GM18909 (cell line): ENCODE data around the gene ADGRB2.

Experiments used
- ATAC-seq: cut with Tn5 transposase; IDR thresholded peaks from one replicate; pipeline ENCODE4 v1.9.1; 2021; ENCODE audit warnings: mild to moderate bottlenecking; ENCODE audit not compliant: unreplicated experiment, poor library complexity

ADGRB2 gene

DNA sequence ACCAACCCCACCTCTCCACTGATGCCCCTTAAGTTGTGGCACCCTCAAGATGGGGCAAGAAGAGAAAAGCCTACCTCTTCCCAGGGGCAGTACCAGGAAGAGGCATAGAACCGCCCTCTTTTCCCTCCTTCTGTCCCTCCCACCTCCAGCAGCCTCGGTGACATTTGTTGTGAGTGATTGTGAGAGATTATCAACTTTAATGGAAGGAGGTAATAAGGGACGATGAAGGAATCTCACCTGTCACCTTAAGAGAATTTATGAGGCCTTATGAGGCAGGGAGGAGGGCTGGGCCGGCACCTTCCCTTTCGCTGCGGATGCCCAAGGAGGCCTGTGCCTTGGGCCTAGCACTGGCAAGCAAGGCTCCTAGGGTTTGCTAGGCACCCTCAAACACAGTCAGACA, 1.4 kb upstream of the ADGRB2 start:
- no peak for ATAC-seq

DNA sequence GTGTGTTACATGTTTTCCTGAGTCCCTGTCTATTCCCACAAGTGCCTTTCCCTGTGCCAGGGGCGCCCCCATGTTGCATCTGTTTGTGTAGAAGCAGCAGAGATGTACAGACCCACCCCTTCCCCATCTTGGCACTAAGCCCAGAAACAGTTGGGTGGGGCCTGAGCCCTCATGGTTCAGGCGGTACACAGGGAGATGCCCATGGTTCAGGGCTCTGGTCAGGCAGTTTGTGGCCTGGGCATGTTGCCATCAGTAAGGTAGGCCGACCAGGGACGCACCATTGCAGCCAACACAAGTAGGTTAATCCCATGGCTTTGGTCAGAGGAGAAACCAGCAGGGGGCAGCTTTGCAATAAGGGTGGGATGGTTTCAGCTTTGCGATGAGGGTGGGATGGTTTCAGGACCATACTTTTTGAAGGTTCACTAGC, 914 bp upstream of the ADGRB2 start:
- no peak for ATAC-seq

DNA sequence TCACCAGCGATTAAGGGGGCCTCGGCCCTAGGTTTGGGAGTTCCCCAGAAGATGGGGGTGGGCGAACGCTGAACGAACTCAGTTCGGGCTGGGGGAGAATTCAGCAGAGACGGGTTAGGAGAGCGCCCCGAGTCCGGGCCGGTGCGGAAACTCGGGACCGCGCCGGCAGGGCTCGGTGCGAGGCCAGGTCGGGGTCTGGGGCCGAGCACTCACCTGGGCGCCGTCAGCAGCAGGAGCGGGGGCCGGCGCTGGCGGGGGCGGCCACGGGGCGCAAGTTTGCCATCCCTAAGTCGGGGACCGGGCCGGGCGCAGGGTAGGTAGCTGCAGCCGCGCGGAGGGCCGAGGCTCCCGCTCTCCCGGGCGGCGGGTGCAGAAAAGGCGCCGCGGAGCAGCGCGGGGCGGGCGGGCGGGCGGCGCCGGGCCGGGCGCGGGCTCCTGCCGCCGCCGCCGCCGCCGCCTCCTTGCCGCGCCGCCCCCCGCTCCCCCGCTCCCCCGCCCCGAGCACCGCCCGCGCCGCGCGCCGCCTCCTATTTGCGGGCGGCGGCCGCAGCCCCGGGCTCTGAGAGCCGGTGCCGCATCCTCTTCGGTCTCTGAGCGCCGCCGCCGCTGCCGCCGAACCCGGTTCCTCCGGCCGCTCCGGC, 349 bp downstream of the ADGRB2 start:
- ATAC-seq: no peak

DNA sequence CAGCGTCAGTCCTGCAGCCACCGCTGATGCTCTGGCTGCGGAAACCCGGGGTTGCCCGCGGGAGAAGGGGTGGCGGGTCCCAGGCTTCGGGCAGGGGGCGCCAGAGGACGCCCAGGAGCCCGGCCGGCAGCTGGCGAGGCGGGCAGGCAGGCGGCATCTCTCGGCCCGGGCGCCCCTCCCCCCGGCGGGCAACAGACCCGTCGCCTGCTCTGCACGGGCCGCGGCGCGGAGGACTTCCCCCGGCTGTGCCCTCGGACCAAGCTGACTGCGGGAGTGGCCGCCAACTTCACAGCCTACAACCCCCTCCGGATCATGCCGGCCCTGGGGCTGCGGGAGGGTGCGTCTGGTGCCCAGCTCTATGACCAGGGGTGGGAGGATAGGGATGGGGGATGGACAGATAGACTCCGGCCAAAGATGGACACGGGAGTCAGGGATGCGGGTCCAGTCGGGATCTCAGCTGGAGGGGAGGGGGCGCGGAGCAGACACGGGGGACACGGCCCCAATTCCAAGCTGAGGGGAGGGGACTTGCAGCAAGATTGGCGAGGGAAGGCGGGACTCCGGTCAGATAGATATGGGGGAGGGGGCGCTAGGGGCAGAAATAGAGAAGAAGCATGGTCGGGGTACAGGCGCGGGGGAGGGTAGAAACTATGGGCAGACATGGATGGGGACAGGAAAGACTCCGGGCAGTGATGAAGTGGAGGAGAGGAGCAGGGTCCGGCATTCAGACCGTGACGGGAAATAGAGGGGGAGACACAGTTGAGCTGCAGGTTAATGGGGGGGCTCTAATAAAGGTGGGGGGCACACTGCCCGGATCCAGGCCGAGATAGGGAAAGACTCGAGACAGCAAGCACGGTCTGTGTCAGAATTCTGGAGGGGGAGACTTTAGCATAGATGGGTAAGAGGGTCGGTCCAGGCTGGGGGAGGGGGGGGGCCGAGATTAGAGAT, 1.1 kb downstream of the ADGRB2 start:
- no peak for ATAC-seq

DNA sequence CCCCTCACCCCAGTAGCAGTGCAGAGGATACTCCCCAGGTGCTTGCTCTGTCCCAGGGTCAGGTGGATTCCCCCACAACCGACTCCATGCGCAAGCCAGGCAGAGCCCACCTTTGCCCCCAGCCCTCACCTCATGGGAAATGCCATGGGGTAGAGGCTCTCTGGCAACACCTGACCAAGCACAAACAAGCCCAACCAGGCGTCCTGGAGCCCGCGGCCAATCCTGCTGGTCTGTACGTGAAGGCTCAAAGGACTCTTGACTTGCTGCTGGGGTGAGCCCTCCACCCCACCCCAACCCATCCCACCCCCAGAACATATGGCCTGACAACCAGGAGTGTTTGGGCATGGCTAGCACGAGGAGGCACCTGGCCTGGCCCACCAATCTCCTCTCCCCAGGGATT, 1.8 kb downstream of the ADGRB2 start:
- no peak for ATAC-seq

DNA sequence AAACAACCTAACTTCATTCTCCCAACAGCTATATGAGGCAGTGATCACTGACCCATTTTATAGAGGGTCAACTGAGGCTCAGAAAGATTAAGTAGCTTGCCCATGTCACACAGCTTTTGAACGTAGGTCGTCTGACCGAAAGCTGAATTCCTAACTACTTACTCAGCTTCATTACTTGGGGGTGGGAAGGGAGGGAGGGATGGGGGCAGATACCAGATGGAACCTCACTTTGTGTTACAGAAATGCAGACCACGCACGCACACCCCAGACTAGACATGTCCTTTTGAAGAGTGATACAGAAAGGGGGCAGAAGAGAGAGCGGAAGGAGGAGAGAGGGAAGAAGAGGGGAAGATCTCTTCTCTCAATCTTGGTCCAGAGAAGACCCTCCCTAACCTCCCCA, 2.3 kb downstream of the ADGRB2 start:
- no peak for ATAC-seq

DNA sequence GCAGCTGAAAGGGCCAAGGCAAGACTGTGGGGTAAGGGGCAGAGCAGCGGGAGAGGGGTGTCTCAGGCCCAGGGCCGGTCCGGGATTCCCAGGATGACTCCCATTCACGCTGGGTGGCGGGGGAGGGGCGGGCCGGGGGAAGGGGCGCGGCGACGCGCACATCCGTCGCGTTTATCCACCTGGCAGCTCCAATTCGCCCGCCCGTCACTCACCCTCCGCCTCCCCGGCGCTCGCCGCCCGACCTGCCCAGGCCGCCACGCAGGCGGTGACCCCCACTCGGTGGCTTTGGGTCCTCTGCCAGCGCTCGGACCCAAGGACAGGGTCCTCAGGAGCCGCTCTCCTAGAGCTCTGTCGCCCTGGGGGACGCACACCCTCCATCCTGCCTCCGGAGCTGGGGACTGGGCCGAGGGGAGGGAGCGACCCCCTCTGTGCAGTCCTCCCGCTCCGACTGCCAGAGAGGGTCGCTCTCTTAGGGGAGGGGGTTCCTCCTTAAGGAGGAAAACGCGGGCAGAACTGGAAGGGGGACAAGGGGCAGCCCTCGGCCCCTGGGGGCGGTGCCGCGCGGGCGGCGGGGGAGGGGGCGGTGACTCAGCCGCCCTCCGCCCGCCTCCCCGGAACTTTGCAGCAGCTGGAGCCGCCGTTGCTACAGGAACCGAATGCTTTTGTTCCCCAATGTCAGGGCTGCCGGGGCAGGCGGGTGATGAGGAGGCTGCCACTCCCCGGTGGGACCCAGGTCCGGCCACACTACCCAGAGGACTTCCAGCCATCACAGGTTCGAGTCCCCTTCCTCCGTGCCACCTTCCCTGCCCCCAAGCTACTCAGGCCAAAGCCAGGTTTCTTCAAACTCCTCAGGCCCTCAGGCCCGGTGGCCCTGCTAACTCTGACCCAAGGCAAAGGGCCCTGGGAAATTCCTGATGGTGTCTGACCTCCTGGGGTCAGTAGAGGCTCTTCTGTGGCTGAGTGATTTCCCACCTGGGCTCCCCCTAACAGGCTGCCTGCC, 3.4 kb downstream of the ADGRB2 start:
- no peak for ATAC-seq

DNA sequence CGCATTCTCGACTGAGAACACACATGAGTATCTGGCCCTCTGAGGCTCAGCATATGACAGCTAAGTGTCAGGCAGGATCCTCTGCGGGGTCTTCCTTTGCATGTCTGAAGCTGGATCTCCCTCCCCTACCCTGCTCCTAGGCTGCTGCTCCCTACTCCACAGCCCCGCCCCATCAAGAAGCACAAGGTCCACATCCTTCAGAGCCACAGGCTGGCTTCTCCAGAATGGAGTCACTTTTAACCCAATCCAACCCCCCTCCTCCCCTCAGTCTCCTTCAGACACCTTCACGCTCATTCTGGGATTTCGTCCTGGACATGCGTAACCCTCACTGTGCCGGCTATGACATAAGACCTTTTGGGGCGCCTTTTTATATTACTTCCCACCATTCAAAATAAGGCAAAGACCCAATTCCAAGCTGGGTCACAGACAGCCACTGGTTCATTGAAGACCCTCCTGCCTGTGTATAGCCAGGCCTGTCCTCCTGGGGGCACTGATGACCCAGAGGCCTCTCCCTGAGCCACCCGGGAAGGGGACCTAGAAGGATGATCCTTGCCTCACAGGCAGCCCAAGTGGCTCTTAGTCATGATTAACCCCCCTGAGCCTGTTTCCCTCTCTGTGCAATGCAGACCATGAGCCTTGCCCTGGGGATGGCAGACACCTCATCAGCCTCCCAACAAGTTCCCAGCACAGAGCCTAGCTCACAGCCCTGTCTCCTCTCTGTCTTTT, 4.7 kb downstream of the ADGRB2 start:
- ATAC-seq: no peak

DNA sequence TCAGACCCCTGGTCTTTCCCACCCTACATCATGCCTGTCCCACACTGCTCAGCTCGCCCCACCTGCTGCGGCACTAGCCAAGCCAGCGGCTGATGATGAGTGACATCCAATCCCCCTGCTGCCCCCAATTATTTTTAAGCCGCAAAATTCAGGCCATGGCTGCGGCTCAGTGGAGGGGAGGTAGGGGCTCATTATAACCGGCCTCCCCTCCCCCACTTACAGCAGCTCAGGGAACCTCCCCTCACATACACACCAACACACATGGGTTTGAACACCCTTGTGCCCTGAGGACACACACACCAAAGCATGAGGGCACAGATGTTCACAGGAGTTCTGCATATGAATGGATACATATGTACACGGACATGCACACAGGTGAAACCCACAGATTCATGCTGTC, 5.3 kb downstream of the ADGRB2 start:
- ATAC-seq: no peak

DNA sequence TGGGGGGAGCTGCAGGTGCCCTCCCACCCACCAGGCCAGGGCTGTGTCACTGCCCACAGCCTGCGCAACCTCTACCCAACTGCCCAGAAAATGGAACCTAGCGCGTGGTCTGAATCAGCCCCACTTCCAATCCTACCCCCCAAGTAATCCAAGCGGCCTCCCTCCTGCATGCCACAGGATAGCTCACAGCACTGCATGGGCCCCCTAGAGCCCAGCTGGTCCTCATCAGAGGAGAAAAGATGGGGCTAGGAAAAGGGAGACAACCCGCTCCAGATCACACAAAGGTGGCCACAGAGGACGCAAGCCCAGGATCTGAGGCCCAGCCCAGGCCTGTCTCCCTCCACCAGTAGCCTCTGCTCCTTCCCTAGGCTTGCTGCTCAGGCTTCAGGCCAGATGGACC, 6.2 kb downstream of the ADGRB2 start:
- ATAC-seq: no peak

DNA sequence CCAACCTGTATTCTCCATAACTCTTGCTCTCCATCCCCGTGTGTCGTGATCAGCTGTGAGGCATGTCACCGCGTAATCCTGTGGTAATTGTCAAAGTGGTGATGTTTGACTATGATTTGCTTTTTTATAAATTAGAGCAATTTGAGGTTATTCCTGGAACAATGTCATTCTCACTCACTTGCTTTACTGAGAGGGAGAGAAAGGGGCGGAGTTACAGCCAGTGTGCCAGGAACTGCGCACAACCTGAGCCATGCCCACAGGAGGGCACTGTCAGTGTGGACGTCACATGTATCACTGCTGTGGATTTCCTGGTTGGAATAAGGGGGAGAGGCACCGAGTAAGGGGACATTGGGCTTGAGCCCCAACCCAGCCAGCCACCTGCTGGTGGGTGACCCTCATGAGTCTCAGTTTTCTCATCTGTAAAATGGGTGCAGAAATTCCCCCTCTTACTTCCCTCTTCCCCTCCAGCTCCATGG, 6.9 kb downstream of the ADGRB2 start:
- no peak for ATAC-seq

DNA sequence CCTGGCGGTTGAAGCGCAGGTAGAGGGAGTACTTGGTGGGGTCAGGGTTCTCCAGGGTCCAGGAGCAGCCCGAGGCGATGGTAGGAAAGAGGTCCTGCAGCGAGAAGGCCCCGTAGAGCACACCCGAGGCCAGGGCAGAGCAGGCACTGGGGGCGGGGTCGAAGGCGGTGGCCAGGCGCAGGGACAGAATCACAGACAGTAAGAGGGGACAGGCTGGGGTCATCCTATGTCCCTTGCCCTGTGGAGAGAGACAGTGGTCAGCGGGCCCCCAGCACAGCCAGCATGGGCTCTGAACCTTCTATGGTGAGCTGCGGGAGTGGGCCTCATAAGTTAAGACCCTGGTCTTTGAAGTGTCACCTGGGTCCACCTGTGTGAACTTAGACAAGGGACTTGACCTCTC, 7.6 kb downstream of the ADGRB2 start:
- no peak for ATAC-seq

DNA sequence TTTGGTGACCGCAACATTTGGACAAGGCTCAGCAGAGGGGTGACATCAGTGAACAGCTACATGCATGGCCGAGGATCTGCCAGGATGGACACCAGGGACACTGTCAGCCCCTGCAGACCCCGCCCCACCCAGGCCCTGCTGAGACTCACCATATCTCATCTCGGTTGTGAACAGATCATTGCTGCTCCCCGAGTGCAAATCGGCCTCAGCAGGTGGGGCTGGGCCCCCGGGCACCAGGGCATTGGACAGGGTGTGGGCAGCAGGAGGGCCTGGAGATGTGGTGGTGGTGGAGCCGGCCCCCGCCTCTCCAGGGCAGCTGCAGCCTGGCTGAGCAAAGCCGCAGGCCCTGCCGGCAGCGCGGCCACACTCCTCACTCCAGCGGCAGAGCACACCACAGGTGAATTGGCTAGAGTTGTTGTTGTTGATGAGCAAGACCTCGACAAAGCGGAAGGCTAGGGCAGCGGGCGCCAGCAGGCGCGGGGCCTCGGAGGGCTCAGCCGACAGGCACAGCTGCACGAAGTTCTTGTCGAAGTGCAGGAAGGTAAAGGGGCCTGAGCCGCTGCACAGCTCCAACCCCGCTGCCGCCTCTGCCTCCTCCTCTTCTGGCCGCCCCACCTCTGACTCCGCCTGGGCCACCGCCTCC, 8.2 kb downstream of the ADGRB2 start:
- ATAC-seq: no peak

DNA sequence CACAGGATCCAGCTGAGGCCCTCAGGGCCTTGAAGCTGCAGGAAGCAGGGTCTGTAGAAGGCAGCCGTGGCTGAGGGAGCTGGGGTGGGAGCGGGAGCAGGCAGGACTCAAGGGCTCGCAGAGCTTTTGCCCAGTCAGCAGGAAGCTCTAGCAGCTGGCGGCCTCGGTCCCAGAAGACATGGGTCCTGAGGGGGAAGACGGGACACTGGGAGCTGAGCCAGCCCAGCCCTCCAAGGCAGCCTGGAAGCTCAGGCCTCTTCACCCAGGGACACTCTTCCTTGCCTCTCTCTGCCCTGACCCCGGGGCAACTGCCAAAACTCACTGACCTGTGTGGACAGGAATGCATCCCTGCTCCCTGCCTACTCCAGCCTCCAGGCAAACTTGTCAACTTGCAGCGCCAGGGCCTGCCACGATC, 8.9 kb downstream of the ADGRB2 start:
- no peak for ATAC-seq

DNA sequence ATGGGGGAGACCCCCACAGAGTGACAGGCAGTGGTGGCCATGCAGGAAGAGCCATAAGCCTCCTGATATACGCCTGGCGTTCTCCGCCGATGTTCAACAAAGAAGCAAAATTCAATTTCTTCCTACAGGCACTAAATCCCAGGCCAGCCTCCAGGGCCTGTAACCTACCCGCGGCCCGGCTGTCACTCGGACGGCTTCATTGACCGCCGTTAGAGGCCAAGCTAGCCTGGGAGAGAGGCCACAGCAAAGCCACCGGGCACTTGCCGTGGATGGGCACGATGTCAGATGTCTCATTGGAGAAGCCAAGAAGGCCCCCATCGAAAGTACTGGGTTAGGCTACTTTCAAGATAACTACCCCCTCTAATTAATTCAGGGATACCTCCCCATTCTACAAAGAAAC, 9.7 kb downstream of the ADGRB2 start:
- no peak for ATAC-seq

DNA sequence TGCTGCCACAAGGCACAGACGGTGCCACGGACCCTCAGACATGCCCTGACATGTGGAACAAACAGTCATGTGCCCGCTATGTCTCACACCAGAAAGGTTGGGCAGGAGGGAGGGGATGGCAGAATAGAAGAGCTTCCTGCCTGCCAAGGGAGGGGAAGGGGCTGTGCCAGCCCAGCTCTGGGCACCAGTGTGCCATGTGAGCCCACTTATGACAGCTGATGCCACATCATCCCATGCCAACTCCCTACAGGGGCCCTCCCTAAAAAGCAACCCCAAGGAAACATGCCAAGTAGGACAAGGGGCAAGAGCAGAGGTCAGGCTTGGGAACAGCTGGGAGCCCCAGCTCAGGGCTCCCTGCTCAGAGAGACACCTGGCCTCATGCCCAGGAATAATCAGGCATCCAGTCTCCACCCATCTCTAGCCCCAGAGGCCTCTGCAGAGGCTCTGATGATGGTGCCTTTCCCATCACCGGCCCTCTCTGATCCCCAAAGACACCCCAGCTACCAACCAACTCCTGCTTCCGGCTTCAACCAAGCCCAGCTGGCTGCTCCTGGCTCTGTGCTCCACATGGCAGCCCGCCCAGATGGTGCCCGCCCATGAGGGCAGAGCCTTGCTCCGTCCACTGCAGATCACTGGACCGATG, 10.3 kb downstream of the ADGRB2 start:
- no peak for ATAC-seq

DNA sequence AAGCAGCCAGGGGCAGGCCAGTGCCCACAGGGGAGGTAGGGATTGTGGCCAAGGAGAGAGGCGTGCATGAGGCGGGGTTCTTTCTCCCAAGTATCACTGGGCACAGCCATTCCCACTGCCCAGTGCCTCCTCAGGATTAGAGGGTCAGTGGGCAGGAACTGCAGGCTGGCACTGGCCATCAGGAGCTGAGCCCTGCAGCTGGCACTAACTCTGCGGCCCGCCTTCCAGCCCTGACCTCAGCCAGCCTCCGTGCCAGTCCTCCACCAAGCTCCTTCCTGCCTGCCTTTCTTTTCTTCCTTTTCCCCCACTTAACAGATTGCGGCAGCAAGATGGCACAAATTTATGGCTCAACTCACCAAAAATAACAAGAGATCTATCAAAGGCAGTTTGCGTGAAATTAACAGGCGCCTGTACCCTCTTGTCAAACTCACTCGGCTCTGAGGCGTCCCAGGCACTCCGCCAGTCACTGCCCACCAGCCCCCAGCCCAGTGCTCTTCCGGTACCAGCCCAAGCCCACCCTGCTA, 11.1 kb downstream of the ADGRB2 start:
- no peak for ATAC-seq

DNA sequence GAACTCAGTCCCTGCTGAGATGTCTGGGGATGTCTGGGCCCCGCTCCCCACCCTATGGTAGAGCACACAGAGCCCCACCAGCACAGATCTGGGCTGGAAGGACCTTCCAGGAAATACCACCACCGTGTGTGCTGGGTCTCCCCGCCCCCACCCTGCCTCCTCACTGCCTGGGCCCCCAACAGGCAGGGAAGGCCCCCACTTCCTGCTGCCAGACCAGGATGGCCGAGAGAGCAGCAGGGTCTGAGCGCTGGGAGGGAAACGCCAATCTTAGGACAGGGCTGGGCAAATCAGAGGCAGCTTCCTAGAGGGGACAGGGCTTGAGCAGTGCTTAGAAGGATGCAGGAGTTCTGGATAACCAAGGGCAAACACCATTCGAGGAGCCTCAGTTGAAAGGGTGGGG, 11.9 kb downstream of the ADGRB2 start:
- no peak for ATAC-seq

DNA sequence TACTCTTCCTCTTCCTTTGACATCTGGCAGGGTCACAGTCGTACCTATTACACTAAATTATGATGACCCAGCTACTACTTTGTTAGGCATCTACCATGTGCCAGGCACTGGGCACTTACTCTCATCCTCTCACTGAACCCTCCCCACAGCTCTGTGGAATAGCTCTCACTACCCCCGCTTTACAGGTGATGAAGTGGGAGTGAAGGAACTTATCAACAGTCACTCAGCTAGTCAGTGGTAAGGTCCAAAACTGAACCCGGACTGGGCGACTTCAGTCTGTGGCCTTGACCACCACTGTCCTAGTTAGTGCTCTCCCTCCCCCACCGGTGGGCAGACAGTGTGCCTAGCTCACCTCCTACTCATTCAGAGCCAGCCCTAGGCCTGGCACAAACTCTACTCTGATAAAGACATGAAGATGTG, 12.3 kb downstream of the ADGRB2 start:
- ATAC-seq: no peak
